Embryonic facial prominence (tissue), 1 donor: Measurements from ENCODE around the gene SMIM36.
"Not testable (repeated sequence)": the region's sequence is repeated elsewhere in the genome, so short reads cannot be mapped to it uniquely, and the experiment has no call there.

Experiments
- DNase-seq: peaks from one replicate; pipeline ENCODE4 v3.0.0-alpha.2; 2016; ENCODE audit errors: extremely low spot score

SMIM36 gene

DNA sequence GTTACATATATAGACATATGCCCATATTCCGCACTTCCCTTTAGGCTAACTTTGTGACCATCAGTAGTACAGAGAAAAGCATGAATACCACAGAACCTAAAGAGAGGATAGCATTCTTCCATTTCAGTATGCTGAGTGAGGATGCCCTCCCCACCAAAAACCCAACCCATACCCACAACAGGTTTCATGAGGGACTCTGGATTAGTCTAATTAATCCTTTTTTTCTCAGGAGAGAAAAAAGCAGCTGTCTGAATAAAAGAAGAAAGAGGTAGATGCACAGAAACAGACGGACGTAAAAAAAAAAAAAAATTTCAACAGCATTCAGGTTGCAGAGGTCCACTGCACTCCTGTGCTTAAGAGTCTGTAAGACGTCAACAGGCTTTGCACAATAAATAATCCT is 96.3 kb downstream of the SMIM36 start:
- no peak for DNase-seq

DNA sequence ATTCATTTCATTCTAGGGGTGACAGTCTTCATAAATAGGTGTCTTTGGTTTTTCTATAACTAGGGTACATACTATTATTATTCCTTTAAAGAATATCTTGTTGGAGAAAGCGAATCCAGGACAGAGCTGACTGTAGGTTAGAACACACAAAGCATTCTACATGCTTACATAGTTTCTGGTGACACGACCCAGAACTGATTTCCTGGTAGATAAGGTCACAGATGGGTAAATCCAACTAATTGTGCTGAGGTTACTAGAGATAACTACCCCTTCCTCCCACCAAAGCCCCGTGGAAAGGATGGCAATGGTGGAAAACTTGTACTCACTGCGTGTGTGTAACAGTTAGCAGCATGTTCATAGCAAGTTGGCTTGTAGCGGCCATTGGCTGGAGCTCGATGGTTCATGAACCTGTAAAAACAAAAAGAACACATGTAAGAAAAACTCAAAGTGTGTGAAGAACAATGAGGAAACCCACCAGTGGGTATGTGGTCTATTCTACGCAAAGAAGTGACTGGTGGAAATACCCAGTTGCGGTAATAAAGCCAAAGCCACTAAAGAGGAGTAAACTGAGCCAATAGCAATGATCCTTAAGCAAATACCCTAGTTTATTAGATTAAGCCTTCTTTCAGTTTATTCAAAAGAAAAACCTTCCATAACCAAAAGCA is 97.3 kb downstream of the SMIM36 start:
- no peak for DNase-seq

DNA sequence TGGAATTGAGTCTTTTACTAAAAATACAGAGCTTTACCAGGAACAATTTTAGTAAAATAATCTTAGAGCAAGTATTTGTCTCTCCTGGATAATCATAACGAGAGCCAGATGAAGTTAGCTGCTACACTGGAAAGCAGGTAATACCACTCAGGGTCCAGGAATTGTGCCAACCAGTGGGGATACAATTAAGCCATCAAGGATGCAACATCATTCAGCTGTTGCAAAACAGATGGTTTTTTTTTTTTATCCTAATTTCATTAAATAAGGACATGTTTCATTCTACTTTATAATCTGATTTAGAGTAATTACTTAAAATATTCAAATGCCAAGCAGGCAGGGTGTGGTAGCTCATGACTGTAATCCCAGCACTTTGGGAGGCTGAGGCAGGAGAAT is 99.8 kb downstream of the SMIM36 start:
- no peak for DNase-seq

DNA sequence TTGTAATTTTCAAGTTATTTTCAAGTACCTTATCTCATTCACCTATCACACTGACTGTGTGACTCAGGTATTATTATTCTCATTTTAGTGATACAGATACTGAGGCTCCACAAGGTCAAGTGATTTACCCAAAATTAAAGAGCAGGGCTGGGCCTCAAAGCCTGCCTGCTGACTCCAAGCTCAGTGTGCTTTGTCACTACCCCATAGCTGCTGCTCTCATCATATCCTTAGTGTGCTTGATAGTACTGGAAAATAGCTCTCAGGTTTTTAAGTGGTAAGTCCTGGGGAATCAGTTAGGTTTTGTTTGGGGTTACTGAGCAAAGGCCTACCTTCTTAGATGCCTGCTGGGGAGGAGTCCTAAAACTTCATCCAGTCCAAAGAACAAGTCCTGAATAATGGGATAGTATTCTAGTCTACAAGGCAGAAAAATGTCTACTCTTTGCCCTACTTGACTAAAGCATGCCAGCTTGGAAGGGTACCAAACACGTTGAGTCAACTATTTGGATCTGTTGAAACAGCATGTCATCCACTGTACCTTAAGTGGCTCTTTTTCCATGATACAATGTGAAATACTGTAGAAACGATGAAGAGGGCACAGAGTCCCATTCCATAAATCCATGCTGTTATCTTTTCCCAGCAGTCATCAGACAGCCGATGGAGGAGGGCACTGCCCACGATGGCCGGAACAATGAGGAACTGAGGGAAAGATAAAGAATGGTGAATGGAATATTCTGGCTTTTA is 100.4 kb downstream of the SMIM36 start:
- no peak for DNase-seq

DNA sequence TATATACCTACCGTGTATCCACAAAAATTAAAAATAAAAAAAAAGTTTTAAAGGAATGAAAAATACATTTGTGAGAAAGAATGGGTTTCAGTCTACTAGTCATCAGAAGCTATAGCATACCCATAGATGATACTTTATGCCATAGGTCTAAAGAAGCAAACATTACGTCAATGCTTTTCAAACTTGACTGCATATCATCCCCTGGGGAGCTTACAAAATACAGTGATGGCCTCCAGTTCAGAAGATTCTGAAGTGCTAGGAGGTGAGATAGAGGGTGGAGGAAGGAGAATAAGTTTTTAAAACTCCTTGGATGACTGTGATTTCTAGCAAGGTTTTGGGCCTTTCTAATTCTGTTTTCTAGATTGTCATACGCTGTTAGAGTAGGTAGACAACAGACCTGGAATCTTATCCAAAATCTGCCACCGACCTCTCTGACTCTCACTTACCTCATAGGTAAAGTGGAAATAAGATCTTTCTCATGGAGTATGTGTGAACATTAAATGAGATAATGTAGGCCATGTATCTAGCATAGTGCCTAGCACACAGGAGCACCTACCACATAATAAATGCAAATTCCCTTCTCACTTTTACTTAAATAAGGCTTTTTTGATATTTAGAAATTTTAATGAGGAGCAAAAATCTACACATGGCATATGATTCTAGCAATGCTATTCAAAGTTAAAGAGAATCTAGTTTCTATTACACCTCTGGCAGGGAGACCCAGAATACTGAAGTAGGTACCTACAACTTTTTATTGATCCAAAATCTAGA is 102.0 kb downstream of the SMIM36 start:
- DNase-seq, result no peak

DNA sequence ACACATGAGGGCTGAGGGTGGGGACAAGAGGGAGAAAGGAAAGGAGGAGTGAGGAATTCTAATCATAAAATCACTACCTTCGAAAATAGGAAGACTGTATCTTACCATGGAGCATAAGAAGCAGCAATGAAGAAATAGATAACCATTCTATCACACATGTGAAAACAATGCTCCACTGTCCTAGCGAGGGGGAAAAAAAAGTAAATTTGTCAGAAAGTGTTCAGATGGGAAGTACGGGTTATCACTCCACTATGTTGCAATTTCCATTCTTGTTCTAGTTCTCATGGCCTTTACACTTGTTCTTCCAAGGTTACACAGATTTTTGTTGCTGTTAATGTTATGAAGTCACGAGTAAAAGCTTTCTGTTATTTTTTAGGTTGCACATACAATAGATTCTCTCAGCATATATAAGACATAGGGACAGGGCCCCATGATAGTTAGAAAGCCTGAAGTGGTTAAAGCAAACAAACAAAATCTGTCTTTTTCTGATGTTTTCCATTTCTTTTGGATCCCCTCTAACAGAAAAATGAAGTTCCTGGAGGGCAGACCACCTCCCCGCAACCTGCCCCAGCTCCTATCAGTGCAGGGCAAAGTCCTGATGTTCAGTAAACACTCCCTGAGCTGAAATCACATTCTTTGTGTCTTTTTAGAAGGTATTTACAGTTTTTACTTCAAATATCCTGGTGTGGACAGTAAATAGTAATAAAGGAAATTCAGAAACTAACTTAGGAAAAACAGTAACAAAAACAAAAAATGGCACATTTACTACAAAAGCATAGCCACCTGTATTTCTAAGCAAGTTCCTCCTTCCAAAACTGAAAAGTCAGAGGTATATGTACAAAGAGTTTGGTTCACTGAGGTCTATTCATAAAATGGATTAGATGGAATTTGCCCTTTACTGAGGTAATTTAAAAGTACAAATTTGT is 103.3 kb downstream of the SMIM36 start:
- DNase-seq, result no peak

DNA sequence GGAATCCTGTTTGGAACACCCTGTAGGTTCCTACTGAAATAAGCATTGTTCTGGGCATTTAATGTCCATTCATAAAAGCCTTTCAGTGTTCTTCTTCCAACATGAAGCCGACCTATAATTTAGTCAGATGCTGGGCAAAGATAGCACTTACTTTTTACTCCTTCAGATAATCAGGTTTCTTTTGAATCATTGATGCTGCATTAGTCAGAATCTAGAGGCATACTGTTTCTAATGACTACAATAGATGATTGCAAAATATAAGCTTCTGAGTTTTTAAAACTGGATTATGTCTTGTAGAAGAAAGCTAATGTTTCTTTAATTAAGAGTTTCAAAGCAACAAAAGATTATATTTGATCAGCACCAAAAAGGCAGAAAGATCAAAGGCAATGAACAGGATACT is 105.7 kb downstream of the SMIM36 start:
- DNase-seq, result no peak

DNA sequence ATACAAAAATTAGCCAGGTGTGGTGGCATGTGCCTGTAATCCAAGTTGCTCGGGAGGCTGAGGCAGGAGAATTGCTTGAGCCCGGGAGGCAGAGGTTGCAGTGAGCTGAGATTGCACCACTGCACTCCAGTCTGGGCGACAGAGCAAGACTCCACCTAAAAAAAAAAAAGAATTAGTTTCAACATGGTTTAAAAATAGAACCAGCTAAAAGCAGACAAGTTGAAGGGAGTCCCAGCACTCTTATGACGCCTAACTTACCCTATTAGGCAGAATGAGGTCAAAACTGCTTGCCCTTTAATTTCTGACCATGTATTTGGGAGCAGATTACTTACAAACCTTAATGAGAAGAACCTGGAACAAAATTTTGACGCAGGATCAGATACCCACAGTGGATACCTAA is 107.1 kb downstream of the SMIM36 start:
- not testable (repeated sequence) for DNase-seq

DNA sequence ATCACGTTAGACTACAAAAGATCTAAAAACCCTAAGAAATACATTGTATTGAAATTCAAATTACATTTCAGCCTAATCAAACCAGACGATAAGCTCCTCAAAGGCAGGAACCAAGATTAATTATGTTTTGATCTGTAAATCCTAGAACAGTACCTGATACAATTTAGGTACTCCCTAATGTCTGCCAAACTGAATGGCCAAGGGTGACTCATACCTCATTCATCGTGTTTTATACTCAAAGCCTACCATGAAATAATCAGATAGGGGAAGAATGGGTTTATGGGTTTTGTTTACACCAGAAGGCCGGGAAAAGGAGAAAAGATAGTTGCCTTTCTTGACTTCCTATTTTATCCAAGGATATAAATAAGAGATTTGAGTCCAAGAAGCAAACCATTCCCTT is 108.9 kb downstream of the SMIM36 start:
- no peak for DNase-seq
